GM21529 (cell line): Measurements from ENCODE around the gene ARHGAP1.

Source experiments
- ATAC-seq: cut with Tn5 transposase; IDR thresholded peaks from one replicate; pipeline ENCODE4 v1.9.1; 2021; ENCODE audit not compliant: unreplicated experiment

The ARHGAP1 gene

DNA sequence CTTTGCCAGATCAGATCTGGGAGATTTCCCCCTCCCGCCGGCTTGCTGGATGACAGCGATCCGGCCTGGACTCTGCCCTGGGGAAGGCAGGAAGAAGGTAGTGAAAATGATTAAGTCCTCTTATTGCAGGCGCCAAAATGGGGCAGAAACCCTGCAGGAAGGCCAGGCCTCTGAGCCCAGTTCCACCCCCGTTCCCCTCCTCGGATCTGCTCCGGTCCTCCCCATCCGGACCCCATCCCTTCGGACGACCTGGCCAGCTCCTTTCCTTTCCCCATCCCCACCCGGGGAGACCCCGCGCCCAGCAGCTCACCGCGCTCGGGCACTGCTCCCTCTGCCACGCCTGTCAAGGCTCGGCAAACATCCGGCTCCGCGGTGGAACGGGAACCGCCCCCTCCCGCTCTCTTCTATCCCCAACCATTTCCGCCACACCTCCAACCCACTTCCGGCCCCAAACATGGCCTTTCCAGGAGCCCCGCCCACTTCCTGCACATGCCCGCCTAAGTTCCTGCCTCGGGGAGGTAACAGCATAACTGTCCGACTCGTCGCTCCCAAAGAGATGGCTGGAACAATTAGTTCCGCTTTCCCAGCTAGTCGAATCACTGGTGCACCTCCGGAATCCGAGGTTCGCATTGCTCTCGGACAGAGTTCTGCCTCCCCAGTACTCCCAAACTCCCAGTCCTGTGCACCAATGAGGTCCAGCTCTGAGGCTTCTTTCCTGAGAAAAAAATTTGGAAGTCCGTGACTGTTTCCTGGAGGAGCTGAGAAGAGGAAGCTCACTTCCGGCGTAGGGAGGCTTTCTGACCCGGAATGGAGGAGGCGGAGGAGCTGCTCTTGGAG, at the start of gene ARHGAP1, which contains the start of gene ZNF408:
ARHGAP1 (minus strand) TSS at position 379 of the 837 bp plus-strand sequence. CDS start 4,512 bp downstream, outside the sequence.
ZNF408 (plus strand) TSS at position 791 of the 837 bp plus-strand sequence; CDS start at position 808, 17 bp downstream.
- peak; percentile 92 for ATAC-seq

GRCh38 chr11:46747150-46747549, 46.7 kb upstream of the ARHGAP1 start:
- no peak for ATAC-seq

DNA sequence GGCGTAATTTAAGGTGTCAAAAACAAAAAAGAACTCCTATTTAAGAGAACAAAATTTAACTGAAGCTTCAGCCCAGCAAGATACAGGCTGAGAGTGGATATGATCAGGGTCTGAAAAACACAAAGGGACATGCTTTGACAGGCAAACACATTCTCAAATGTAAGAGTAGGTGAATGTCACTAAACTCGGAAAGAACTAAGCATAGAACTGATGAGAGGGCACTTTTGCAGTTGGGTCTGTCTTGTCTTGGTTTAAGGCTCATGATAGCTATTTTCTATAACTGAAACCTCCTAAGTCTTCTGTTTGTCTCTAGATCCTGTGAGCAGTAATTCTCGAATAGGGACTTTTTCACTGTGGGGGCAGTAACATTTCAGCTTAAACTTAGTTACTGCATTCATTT, 45.6 kb upstream of the ARHGAP1 start:
- ATAC-seq: no peak

GRCh38 chr11:46745328-46745727, 44.9 kb upstream of the ARHGAP1 start:
- ATAC-seq: no peak

DNA sequence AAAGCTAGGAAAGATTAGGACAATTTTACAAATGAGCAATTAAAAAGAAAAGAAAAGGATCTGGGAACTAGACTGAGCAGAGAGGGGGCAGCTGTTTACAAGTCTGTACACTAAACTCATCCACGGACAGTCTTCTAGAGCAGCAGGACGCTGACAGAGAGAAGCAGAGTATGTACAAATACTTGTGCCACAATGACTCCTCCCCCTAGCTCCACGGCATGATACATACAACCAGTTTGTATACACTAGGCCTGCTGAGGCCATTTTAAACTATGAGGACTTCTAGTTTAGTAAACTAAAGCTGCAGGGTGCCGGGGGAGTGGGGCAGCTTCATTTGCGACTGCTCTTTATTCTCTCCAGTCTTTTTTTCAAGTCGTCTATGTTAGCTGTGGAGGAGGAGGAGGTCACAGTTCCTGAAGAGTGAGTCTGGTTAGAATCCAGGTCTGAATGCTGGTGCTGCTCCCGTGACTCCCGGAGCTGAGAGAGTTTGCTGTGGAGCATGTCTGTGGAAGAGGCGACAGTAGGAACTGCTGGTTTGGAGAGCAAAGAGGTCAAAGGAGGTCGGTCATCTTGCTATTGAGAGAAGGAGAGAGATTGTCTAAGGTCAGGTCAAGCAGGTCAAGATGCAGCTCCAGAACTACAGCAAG, 43.4 kb upstream of the ARHGAP1 start:
- ATAC-seq: no peak

DNA sequence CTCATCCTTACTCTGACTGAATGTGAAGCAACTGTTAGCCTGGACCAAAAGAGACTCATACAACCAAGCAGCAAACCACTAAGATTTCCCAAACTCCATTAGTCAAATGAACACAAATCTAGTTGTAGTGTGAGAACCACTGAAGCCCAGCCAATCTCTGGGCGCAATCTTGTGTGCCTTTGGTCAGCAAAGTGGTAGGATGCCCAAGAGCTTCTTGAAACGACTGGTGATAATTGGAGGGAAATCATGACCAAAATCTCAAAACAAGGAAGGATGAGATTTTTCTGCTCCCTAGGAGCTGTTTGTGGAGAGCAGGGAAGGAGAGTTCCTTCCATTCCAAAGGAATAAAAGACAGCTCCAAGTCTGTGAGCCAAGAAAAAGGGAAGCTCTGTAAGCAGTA, 42.6 kb upstream of the ARHGAP1 start:
- ATAC-seq: no peak

DNA sequence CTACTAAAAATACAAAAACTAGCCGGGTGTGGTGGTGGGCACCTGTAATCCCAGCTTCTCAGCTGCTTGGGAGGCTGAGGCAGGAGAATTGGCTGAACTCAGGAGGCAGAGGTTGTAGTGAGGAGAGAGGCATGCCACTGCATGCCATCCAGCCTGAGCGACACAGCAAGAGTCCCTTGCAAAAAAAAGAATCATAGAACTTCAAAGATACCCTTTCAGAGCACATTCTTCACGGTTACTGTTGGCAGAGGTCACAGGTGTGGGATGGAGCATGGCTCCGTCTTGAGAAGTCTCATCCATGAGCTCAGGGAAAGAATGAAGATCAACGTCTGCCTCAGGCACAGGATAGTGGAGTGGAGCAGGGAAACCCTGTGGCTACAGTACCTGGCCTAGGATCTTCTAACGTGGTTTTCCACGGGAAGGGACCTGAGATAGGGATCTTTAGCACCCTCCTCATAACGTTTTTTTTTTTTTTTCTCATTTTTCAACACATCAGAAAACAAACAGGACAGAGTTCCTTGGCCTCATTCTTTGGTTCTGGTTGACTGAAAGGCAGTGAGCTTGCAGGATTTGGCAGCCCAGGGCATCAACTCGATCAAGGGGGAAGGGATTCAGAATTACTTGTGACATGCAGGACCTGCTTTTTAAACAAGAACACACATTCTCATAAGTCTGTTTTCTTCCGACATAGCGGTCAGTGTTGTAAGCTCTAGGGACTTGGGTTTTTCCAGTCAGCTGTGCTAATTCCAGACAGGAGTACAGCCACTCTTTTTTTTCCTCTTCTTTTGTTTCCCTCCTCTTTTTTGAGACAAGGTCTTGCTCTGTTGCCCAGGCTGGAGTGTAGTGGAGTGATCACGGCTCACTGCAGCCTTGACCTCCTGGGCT, 41.4 kb upstream of the ARHGAP1 start:
- ATAC-seq: no peak

DNA sequence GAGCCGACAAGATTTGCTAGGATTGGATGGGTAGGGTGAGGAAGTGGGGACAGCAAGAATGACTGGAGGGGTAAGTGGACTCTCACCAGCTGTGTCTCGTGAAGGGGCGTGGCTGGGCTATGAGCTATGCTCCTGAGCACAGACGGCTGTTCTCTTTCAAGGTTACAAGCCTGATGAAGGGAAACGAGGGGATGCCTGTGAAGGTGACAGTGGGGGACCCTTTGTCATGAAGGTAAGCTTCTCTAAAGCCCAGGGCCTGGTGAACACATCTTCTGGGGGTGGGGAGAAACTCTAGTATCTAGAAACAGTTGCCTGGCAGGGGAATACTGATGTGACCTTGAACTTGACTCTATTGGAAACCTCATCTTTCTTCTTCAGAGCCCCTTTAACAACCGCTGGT, 38.5 kb upstream of the ARHGAP1 start:
- no peak for ATAC-seq

DNA sequence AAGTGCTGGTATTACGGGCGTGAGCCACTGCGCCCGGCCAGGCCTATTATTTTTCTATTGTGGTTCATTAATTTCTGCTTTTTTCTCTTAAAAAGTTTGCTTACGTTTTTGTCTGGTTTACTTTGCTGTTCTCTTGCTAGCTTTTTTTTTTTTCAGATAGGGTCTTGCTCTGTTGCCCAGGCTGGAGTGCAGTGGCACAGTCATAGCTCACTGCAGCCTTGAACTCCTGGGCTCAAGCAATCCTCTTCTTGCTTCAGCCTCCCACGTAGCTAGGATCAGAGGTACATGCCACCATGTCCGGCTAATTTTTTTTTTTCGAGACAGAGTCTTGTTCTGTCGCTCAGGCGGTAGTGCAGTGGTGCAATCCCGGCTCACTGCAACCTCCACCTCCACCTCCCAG, 37.3 kb upstream of the ARHGAP1 start:
- no peak for ATAC-seq

DNA sequence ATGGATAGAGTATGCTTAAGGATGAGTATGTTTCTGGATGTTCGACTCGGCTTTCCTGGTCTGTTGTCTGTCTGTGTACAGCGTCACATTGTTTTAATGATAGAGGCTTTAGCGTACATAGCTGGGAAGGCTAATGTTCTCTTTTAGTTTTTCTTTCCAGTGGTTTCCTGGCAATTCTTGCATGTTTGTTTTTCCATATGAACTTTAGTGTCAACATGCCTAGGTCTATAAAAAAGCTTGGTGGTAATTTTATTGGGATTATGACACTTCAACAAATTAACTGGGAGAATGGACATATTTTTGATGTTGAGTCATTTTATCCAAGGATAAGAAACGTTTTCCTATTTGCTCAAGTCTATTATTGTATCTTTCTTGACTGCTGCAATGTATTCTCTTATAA, 36.2 kb upstream of the ARHGAP1 start:
- ATAC-seq: no peak

- no peak for ATAC-seq
Observed at GRCh38 chr11:46736146-46736545, 35.7 kb upstream of the ARHGAP1 start.

DNA sequence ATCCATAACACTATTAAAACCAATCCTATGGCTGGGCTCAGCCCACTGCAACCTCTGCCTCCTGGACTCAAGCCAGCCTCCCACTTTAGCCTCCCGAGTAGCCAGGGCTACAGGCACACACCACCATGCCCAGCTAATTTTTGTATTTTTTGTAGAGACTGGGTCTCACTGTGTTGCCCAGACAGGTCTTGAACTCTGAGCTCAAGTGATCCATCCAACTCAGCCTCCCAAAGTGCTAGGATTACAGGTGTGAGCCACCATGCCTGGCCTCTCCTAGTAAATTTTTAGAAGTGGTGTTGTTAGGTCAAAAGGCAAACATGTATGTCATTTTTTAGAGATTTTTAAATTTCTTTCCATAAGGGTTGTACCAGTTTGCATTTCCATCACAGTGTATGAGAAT, 32.8 kb upstream of the ARHGAP1 start:
- ATAC-seq: no peak

DNA sequence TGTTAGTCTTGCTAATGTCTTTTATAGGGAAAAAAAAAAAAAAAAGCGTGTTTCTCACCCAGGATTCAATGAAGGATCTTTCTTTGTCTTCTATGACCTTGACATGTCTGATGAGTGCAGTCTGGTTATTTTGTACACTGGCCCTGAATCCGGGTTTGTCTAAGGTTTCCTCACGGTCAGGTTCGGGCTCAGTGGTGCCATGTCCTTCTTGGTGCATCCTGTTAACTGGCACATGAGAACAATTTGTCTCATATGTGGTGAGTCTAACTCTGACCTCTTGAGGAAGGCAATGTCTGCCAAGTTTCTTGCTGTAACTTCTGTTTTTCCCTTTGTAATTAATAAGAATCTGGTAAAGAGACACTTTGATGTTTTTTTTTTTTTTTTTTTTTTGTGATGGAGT, 31.1 kb upstream of the ARHGAP1 start:
- ATAC-seq: no peak

DNA sequence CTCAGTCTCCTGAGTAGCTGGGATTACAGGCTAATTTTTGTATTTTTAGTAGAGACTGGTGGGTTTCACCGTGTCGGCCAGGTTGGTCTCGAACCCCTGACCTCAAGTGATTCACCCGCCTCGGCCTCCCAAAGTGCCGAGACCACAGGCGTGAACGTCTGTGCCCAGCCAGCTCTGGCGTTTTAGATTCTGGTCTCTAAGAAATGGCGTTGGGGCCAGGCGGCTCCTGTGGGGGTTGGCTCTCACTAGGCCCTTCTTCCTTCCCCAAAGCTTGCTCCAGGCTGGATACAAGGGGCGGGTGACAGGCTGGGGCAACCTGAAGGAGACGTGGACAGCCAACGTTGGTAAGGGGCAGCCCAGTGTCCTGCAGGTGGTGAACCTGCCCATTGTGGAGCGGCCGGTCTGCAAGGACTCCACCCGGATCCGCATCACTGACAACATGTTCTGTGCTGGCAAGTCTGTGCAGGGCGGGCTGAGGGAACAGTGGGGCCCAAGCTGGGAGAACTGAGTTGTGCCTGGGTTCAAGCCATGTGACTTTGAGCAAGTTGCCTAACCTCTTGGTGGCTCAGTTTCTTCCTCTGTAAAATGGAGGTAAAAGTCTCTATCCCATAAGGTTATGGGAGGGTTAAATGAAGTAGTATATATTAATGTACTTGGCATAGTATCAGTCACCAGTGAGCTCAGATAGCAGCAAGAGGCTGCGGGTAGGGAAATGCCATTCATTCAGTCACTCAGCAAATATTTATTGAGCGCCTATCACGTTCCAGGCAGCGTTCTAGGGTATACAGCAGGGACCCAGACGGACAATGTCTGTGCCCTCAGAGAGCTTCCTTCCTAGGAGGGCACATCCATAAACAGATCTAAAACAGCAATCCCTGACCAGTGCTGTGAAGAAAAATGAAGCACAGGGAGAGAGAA, 28.9 kb upstream of the ARHGAP1 start:
- ATAC-seq: no peak

DNA sequence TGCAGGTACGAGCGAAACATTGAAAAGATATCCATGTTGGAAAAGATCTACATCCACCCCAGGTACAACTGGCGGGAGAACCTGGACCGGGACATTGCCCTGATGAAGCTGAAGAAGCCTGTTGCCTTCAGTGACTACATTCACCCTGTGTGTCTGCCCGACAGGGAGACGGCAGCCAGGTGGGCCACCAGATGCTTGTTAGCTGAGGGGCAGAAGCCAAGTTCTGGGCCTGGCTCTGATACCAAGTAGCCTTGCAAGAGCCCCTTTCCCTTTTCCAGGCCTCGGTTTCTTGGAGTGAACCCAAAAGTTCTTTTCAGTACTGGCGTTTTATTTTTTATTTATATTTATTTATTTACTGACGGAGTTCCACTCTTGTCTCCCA, 28.2 kb upstream of the ARHGAP1 start:
- no peak for ATAC-seq

DNA sequence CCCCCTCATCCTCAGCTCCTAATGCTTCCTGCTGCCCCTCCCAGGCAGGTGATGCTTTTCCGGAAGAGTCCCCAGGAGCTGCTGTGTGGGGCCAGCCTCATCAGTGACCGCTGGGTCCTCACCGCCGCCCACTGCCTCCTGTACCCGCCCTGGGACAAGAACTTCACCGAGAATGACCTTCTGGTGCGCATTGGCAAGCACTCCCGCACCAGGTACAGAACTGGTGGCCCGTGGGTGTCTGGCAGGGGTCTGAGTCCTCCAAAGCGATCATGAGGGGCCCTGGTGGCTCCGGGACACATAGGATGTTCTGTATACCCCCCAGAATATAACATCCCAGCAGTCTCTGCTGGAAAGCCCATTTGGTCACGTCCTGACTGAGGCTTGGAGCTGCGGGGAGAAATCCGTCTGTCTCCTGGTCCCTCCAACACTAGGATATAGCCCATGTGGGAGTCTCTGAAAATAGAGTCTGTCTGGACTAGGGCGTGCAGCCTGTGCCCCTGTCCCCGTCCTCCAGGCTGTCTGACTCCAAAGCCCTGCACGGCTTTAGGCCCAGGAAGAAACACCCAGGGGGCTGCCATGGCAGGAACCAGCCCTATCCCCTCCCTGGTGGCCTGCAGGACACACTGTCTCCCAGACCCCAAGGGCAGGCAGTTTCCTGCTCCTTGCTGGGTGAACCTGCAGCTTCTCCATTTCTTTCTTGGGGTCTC, 27.7 kb upstream of the ARHGAP1 start:
- ATAC-seq: no peak

- no peak for ATAC-seq
Observed at GRCh38 chr11:46726206-46726862, 25.9 kb upstream of the ARHGAP1 start.

GRCh38 chr11:46725338-46726205, 25.2 kb upstream of the ARHGAP1 start:
- ATAC-seq: no peak
